ENCODE results near the gene STAC2. TPM values are rescaled to one million over a fixed set of nuclear protein-coding genes. Genes with fewer than 3 reads are reported as not detected.

Gene STAC2
- total and polyA plus RNA-seq, 12 donors, result 0.22 to 1.1 (median 0.48) TPM; not detected in 5

DNA sequence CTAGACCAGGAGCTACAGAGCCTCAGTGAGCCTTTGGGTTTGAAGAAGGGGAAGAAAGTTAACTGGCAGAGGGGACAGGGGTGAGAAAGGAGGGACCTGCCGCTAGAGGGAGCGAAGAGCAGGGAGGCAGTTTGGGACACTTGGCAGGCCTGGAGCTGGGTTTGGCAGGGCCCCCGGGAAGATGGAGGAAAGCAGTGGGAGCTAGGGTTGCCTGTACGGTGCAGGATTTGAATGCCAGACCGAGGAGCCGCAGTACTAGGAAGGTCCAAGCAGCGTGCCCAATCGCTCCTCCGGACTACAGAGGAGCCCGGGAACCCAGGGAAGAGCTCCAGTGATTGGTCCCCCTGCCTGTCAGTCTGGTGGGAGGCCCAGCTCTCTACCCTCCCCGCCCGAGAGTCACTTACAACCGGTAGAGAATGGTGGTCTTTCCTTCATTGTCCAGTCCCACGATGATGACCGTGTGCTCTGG is 61.0 kb downstream of the STAC2 start:
- WGBS, 4 donors, result 0 to 1% (median 0%) methylated on average over 5 to 15 of the region's 15 CpGs
- peaks cover 0 to 7% of the 10 kb centered on the region in 2 donors for H3K4me1 ChIP-seq (replicated peaks in 1 of 2)
- peaks cover 12% of the 10 kb centered on the region for H3K27me3 ChIP-seq
- H3K4me3 ChIP-seq, result peak overlapping the region in 2 of 4 donors; percentile 3 to 53
- H3K27ac ChIP-seq, result no peak overlapping the region
- H3K9me3 ChIP-seq (replicated peaks in 1 of 3), result no peaks in the 10 kb centered on the region
- no peaks in the 10 kb centered on the region for H3K36me3 ChIP-seq (replicated peaks in 1 of 2)
- TF ChIP-seq, protein P1, sequence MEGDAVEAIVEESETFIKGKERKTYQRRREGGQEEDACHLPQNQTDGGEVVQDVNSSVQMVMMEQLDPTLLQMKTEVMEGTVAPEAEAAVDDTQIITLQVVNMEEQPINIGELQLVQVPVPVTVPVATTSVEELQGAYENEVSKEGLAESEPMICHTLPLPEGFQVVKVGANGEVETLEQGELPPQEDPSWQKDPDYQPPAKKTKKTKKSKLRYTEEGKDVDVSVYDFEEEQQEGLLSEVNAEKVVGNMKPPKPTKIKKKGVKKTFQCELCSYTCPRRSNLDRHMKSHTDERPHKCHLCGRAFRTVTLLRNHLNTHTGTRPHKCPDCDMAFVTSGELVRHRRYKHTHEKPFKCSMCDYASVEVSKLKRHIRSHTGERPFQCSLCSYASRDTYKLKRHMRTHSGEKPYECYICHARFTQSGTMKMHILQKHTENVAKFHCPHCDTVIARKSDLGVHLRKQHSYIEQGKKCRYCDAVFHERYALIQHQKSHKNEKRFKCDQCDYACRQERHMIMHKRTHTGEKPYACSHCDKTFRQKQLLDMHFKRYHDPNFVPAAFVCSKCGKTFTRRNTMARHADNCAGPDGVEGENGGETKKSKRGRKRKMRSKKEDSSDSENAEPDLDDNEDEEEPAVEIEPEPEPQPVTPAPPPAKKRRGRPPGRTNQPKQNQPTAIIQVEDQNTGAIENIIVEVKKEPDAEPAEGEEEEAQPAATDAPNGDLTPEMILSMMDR (IDR thresholded peaks at IDR 0.05), result peak; percentile 66 to 81 (median 77)
- no peak for TF ChIP-seq POLR2A (IDR thresholded peaks at IDR 0.05)
- peak; percentile 78 to 89 (median 87) for DNase-seq
- intact Hi-C loops (cut with DNase I), result no loop called here

DNA sequence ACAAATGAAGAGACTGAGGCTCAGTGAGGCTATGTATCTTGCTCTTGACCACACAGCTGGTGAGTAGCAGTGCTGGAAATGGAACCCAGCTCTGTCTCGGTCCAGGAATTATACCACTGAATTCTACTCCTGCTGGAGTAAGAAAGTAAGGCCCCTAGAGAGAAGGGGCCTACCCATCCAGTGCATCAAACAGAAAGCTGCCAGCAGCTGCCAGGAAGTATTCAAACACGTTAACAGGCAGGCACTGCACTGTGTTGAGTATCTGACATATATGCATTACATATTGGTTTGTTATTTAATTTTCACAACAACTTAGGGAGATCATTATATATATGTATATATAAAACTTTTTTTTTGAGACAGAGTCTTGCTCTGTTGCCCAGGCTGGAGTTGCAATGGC is 63.8 kb downstream of the STAC2 start:
- no peak overlapping the region for H3K4me3 ChIP-seq
- H3K36me3 ChIP-seq (replicated peaks in 1 of 2), result no peaks in the 10 kb centered on the region
- DNase-seq, result no peak
- no peak for TF ChIP-seq POLR2A (IDR thresholded peaks at IDR 0.05)
- TF ChIP-seq, protein P1 (IDR thresholded peaks at IDR 0.05), result no peak
- peaks cover 0 to 7% of the 10 kb centered on the region in 2 donors for H3K4me1 ChIP-seq (replicated peaks in 1 of 2)
- no peak overlapping the region for H3K27ac ChIP-seq
- 67 to 77% (median 75%) methylated on average over 1 to 2 of the region's 2 CpGs for WGBS, 4 donors
- intact Hi-C loops (cut with DNase I), result no loop called here
- H3K9me3 ChIP-seq (replicated peaks in 1 of 3), result no peaks in the 10 kb centered on the region
- peaks cover 12% of the 10 kb centered on the region for H3K27me3 ChIP-seq

Other genes starting within 250 kb of the STAC2 start
- 1 to 10 TPM; 1.3 to 5.0 (median 3.3) TPM for gene PLXDC1, start 74.3 kb downstream of the STAC2 start, total RNA-seq
- gene PLXDC1, start 74.3 kb downstream of the STAC2 start, polyA plus RNA-seq, result 1 to 10 TPM; 1.5 to 5.6 (median 4.8) TPM
- gene ARL5C, start 59.8 kb downstream of the STAC2 start, total RNA-seq, result not detected
- not detected for gene ARL5C, start 59.8 kb downstream of the STAC2 start, polyA plus RNA-seq
- gene CACNB1, start 28.3 kb downstream of the STAC2 start, total RNA-seq, result 1 to 10 TPM in 8 of 9 donors, under 1 TPM in 1; 0.85 to 9.1 (median 5.6) TPM
- 10 to 100 TPM in 2 of 3 donors, 1 to 10 TPM in 1; 3.8 to 28.8 (median 10.5) TPM for gene CACNB1, start 28.3 kb downstream of the STAC2 start, polyA plus RNA-seq
- gene RPL19, start 25.7 kb downstream of the STAC2 start, total RNA-seq, result 1,000 to 10,000 TPM; 1,513 to 2,859 (median 2,411) TPM
- 1,000 to 10,000 TPM; 2,256 to 4,908 (median 2,700) TPM for gene RPL19, start 25.7 kb downstream of the STAC2 start, polyA plus RNA-seq
- 10 to 100 TPM; 11.5 to 41.5 (median 21.6) TPM for gene FBXL20, start 175.7 kb upstream of the STAC2 start, total RNA-seq
- 1 to 10 TPM; 3.7 to 9.1 (median 6.2) TPM for gene FBXL20, start 175.7 kb upstream of the STAC2 start, polyA plus RNA-seq
- 10 to 100 TPM; 13.5 to 29.4 (median 26.4) TPM for gene MED1, start 225.3 kb upstream of the STAC2 start, total RNA-seq
- 10 to 100 TPM in 1 of 3 donors, 1 to 10 TPM in 2; 3.5 to 28.7 (median 6.7) TPM for gene MED1, start 225.3 kb upstream of the STAC2 start, polyA plus RNA-seq
- 100 to 1,000 TPM in 1 of 9 donors, 10 to 100 TPM in 8; 23.4 to 206 (median 44.5) TPM for gene CDK12, start 235.5 kb upstream of the STAC2 start, total RNA-seq
- 10 to 100 TPM in 2 of 3 donors, 1 to 10 TPM in 1; 7.2 to 37.7 (median 17.6) TPM for gene CDK12, start 235.5 kb upstream of the STAC2 start, polyA plus RNA-seq

All from adrenal gland (tissue), 12 donors.